GM19240 (cell line): ENCODE measurements around the gene SYDE1.

Experiments
- DNase-seq: peaks from one replicate; pipeline ENCODE4 v3.0.0; 2011; ENCODE audit warnings: low spot score; ENCODE audit not compliant: insufficient read length

SYDE1 gene

DNA sequence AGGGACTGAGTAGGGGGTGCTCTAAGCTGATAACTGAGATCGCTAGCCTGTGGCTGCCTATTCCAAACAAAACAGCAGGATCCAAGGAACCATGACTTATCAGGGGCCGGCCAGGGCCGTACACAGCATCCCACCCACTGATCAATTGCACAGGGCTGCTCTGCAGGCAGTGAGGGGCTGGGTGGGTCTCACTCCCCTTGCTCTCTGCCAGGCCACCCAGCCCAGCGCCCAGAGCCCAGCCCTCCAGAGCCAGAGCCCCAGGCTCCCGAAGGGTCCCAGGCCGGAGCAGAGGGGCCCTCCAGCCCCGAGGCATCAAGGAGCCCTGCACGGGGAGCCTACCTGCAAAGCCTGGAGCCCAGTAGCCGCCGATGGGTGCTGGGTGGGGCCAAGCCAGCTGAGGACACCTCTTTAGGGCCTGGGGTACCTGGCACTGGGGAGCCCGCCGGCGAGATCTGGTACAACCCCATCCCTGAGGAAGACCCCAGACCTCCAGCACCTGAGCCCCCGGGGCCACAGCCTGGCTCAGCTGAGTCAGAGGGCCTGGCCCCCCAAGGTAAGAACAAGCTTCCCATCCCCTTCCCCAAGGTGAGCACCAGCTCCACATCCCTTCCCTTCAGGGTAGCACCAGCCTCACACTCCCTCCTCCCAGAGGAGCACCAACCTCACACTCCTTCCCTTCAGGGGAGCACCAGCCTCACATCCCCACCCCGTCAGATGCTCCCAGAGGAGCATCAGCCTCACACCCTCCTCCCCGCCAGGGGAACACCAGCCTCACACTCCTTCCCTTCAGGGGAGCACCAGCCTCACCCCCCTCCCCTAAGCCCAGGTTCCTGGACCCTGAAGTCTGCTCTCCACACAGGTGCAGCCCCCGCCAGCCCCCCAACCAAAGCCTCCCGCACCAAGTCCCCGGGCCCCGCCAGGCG, 1.9 kb downstream of the SYDE1 start:
- DNase-seq, result no peak

DNA sequence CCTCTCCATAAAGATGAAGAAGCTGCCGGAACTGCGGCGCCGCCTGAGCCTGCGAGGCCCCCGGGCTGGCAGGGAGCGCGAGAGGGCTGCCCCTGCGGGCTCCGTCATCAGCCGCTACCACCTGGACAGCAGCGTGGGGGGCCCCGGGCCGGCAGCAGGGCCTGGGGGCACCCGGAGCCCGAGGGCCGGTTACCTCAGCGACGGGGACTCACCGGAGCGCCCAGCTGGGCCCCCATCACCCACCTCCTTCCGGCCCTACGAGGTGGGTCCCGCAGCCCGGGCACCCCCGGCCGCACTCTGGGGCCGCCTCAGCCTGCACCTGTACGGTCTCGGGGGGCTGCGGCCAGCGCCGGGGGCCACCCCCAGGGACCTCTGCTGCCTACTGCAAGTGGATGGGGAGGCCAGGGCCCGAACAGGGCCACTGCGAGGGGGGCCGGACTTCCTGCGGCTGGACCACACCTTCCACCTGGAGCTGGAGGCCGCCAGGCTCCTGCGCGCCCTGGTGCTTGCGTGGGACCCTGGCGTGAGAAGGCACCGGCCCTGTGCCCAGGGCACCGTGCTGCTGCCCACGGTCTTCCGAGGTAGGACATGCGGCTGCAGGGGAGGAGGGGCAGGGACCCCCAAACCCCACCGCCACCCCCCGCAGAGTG, 2.7 kb downstream of the SYDE1 start:
- no peak for DNase-seq

DNA sequence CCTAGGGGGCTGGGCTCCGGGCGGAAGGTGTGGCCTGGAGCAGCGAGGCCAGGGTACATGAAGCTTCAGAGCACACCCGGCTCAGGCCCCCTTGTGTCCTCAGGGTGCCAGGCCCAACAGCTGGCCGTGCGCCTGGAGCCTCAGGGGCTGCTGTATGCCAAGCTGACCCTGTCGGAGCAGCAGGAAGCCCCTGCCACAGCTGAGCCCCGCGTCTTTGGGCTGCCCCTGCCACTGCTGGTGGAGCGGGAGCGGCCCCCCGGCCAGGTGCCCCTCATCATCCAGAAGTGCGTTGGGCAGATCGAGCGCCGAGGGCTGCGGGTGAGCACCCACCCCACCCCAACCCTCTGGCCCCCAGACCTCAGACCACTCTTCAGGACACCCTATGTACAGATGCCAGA, 3.2 kb downstream of the SYDE1 start:
- DNase-seq, result no peak

DNA sequence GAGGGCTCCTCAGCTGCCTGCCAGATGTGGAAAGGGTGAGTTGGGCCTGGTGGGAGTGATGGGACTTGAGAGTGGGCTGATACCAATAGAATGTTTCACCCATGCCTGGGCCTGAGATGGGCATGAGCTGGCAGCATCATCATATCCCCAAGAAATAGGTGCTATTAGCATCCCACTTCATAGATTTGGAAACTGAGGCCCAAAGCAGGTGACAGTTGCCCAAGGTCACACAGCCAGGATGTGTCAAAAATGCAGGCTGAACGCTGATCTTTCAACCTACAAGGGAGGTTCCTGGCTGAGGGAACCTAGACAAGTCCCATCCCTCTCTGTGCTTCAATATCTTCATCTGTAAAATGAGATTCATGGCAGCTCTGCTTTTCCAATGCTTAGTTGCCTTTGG, 4.6 kb downstream of the SYDE1 start:
- no peak for DNase-seq

DNA sequence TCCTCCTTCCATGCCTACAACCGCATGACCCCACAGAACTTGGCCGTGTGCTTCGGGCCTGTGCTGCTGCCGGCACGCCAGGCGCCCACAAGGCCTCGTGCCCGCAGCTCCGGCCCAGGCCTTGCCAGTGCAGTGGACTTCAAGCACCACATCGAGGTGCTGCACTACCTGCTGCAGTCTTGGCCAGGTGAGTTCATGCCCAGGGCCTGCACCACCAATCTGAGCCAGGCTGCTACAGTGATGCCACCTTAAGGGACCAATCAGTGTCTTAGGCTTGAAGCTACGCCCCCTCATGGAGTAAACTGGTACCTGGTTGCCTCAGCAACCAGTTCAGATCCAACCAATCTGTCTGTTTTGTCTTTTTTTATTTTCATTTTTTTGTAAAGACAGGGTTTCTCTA, 5.2 kb downstream of the SYDE1 start:
- DNase-seq, result no peak

DNA sequence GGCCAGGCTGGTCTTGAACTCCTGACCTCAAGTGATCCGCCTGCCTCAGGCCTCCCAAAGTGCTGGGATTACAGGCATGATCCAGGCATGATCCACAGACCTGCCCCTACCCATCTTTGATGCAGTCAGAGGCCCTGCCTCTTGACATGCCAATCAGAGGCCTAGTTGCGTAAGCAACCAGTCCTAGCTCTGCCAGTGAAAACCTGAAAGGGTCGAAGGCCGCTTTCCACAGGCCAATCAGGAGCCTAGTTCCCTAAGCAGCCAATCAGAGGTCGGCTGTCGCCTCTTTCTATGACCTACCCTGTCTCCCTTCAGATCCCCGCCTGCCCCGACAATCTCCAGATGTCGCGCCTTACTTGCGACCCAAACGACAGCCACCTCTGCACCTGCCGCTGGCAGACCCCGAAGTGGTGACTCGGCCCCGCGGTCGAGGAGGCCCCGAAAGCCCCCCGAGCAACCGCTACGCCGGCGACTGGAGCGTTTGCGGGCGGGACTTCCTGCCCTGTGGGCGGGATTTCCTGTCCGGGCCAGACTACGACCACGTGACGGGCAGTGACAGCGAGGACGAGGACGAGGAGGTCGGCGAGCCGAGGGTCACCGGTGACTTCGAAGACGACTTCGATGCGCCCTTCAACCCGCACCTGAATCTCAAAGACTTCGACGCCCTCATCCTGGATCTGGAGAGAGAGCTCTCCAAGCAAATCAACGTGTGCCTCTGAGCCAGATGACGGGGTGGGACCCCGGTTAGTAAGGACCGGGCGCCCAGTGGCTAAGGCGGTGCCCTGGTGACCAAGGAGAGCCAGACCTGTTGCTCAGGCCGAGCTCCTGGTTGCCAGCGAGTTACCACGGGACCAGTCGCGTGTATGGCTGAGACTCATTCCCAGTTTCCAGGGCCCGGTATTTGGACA, 6.3 kb downstream of the SYDE1 start:
- no peak for DNase-seq

DNA sequence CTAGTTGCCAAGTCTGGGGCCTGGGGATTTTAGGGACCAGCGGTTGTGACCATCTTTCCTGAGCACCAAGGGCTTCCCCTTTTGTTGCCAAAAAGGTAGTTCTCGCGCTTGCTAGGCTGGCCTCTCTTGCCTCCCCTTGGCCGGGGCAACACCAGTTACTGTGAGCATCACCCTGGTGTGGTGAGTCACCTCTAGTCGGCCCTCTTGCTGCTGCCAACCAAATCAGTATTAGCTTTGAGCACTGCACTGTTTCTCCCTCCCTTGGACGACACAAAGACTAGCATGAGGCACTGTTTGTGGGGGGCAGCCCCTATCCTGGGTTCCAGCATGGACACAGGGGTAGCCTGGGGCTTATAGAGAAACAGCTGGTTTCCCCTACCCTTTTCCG, 6.9 kb downstream of the SYDE1 start:
- no peak for DNase-seq

DNA sequence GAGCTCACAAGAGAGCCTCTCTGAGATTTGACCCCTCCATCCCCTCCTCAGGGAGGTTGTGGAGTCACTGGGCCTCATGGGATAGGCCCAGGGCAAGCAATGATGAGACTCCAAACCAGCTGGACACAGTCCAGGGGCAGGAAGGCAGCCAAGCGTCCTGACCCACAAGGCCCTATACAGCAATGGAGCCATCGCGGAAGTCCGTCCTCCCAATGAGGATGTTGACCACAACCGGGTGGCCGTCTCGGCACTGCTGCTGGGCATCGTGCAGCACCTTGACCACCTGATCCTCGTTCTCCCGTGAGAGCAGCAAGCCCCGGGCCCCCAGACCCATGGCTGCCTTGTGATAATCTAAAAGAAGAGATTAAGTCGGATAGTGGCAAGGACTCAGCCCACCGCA, 7.9 kb downstream of the SYDE1 start:
- no peak for DNase-seq

DNA sequence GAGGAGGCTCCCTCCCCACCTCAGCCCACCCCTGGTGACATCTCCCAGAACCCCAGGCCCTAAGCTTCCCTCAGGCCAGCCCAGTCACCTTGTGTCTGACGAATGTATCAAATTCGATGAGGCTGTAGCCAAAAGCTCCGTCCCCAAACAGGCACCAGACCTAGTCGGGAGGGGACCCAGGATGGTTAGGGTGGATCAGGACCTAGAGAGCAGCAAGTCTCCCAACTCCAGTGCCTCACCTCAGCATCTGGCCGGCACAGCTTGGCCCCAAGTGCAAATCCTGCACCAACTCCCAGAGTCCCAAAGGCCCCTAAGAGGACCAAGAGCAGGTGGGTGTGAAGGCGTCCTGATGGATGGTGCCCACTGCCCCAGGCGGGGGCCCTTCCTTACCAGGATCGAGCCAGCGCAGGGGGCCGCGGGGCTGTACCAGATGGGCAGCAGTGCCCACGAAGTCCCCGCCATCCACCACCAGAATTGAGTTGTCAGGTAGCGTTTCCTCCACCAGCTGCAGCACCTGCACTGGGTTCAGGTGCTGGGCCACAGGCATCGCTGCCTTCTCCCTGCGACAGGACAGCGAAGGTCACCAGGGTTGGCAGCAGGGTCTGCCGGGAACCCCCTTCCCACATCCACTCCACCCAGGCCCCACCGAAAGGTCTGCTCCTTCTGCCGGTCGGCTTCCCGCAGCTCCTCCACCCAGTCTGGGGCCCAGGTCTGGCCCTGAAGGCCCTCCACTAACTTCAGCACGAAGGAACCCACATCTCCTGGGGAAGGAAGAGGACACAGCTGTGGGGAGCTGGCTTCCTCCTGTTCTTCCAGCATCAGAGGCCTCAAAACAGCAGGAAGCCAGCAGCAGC, 8.8 kb downstream of the SYDE1 start:
- no peak for DNase-seq

DNA sequence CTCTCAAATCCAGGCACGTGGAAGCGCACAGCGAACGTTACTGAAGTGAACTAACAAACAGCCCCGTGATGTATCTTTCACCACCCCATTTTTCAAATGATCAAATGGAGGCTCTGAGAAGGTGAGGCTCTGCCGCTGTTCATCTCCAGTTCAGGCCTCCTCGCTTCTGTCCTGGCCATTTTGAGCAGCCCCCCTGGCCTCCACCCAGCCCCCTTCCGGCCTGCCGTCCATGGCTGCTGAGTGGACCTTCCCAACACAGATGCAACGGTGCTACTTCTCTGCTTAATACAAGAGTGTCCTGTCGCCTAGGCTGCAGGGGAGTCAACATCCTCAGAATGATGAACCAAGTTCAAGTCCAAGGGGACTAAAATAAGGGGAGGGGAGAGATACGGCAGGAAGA, 9.7 kb downstream of the SYDE1 start:
- no peak for DNase-seq

DNA sequence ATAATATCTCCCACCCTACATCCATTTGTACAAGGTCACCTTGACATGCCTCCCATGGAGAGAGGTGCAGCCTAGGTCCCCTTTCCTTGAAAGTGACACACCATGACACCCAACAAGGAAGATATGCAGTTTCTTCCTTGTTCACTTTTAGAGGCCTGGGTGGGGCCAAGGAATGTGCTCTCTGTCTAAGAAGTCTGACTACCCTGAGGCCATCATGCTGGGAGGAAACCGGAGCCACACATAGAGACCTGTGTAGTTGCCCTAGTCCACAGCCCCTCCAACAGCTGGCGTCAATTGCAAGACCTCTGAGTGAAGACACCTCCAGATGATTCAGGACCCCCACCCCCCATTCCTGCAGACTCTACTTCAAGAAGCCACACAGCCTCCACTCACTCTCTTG, 11.0 kb downstream of the SYDE1 start:
- no peak for DNase-seq

DNA sequence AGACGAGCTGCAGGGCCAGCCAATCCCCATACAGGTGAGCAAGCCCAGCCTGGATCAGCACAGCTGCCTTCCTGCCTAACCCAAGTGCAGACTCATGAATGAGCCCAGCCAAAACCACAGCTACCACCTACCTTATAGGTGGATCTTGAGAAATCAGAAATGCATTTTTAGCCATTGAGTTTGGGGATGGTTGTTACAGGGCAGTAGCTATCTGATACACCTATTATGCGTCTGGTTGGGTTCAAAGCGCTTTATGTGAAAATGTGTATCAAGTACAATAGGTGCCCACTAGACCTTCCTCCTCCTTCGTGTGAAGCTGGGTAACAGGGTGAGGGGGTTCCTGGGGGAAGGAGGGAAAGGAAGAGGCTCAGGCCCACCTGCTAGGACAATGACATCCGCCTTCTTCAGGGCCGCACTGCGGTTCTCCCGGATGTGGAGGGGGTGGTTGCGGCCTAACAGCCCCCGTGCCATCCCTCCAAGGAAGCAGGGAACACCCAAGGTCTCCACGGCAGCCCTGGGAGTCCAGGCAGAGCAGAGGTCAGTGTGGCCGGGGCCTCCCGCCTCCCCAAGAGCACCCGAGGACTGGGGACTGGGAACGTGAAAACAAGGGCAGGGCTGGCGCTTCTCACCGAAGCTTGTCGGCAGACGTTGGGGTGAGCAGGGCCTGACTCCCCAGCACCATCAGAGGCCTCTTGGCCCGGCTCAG, 11.7 kb downstream of the SYDE1 start:
- DNase-seq, result no peak

DNA sequence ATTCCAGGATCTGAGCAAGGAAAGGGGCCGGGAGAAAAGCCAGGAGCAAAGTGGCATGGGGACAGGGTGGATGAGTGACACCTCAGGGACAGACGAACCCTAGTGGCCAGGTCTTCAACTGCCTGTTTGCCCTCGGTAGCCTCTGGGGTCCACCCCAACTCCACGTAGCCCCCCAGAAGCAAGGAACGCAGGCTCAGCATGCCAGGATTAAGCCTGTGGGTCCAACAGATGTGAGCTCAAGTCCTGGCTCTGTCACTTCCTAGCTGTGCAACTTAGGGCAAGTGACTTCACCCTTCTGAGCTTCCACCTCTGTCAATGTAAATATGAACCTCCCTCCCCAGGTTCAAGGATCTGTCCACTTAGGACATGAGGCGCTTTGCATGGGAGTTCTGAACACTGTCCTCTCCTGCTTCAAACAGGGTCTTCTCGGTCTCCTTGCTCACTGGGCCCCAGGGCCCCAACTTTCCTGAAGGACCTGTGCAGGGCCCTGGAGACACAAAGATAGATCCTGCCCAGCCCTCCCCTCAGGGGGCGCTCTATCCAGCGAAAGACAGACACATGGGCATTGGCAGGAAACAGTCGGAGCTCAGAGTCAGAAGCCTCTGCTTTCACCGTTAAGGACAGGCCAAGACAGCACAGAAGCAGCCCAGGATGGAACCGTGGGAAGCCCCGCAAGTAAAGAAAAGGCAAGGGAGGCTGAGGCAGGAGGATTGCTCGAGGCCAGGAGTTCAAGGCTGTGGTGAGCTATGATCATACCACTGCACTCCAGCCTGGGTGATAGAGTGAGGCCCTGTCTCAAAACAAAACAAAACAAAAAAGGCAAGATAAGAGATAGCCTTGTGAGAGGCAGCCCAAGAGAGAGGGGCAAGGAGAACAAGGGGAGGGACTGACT, 13.2 kb downstream of the SYDE1 start:
- no peak for DNase-seq

DNA sequence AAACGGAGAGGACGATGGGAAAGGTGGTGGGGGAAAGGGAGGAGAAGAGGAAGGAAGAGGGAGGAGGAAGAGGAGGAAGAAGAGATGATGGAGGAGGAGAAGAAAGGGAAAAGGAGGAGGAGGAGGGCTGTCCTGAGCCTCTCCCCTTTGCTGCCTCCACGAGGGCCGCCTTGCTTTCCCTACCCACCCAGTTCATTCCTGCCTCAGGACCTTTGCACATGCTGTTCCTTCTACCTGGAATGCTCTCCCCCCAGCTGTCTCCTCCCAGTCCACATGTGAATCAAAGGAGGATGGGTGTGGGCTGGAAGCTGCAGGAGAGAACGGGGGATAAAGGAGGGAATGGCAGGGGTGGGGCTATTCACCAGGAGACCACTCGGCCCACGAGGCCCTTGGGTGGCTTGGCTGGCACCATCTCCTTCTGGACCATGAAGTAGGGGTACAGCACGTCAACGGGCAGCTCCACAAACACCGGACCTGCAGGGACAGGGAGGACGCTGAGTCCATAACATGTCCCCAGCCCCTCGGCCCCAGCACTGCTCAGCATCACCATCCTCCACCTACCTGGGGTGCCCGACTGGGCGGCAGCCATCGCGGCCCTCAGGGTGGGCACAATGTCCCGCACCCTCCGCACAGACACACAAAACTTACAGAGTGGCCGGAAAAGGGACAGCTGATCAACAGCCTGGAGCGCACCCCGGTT, 15.3 kb downstream of the SYDE1 start:
- DNase-seq, result no peak

DNA sequence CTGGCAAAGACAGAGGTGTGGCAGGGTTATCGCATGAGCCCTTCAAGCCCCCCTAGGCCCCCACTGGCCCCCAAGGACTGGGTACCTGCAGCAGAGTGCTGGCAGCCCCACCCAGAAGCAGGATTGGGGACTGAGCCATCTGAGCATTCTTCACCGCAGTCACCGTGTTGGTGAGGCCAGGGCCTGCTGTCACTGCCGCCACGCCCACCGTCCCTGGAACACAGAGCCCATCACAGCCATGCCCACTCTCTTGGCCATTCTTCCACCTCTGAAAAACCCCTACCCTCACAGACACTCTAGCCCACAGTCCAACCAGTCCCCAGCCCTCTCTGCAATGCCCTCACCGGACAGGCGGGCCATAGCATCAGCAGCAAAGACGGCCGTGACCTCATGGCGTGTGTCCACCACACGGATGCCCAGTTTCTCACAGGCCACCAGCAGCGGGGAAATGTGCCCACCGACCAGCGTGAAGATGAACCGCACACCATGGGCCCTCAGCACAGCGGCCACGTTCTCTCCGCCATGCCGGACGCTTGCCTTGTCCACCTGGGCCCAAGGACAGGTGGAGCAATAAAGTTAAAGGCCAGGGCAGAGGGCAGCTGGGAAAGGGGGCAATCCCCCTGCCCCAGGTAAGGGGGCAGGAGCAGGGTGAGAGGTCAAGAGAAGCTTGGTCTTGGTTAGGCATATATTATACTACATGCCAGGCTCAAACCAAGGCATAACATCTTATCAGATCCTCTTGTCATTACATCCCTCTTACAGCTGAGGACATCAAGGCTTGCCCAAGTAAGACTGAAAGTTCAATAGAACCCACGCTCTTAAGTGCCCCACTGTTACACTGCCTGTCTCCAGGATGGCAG, 16.1 kb downstream of the SYDE1 start:
- DNase-seq, result no peak

DNA sequence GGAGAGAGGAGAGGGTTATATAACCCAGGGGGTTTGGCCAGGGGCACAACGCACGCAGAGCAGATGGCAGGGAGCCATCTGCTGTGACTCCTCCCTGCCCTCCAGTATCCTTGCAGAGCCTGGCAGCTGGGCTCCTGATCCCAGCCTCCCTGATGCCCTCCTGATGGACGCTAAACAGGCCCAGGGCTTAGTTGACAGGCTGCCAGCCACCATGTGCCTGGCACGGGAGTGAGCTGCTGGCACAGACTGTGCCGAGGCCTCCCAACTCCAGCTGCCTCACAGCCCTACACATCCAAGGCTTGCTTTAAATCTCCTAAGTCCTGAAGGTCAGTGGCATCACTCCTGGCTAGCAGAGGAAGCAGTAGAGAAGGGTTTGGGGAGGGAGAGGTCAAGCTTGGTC, 16.7 kb downstream of the SYDE1 start:
- no peak for DNase-seq

DNA sequence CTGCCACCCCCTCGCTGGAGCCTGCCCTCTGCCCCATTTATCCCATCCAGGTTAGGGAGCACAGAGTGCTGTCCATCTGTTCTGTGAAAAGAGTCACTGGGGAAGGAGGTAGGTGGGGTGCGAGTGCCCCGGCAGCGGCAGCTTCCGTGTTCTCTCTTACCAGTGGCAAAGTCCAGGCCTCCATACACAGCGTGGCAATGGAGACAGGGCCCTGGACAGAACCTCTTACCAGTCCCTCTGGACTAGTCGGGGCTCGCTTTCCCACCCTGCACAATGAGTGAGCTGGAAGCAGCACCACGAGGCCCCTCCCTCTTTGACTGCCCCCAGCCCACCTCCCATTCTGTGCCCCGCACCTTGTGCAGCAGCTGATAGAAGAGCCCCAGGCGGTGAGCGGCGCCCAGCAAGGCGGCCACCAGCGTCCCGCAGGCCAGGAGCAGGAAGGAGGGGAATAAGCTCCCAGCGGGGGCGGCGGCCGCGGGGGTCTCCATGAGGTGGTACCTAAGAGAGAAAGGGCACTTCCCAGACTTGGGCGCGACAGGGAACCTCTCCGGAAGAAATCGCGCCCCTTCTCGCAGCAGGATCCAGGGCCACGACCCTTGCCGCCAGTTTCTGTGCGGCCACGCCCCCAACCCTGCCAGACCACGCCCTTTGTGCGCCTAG, 17.5 kb downstream of the SYDE1 start:
- no peak for DNase-seq
